Frontal cortex (tissue), 4 donors: ENCODE results near the gene SOBP. TPM values are rescaled to one million over a fixed set of nuclear protein-coding genes. Genes with fewer than 3 reads are reported as not detected.

Experiments
- DNase-seq, 2 donors: peaks; one replicate each; pipeline ENCODE4 v3.0.0; 2012; ENCODE audit warnings: low spot score in 2 of 2
- FAIRE-seq: peaks from 2 replicates; lab custom pipeline; 2012; peaks lifted over from hg19 to GRCh38; lab: Jason Lieb, UNC
- total RNA-seq: library from RNA; depleted of rRNA; stranded (reverse); fragments of >200 nt; gene quantifications from one replicate; pipeline ENCODE4 v1.2.3, GENCODE V29; 2014
- donor health status: control.
- donor health status: control.
- donor health status: control.

The SOBP gene
- total RNA-seq, 1 donor from 2014 or later = 42.4 TPM

- DNase-seq = no peak
- no peak for FAIRE-seq
These were observed 114.6 kb downstream of the SOBP start for GRCh38 chr6:107604549-107604948.

- FAIRE-seq (no peak), DNase-seq (no peak)
These were observed 116.5 kb downstream of the SOBP start for GRCh38 chr6:107606407-107606806.

GRCh38 chr6:107607116-107607515 lies 117.2 kb downstream of the SOBP start:
- no peak for DNase-seq
- no peak for FAIRE-seq

- no peak for FAIRE-seq
- no peak for DNase-seq
These were observed 121.3 kb downstream of the SOBP start for GRCh38 chr6:107611094-107611810.

- FAIRE-seq (no peak), DNase-seq (no peak)
These were observed 123.0 kb downstream of the SOBP start for GRCh38 chr6:107612762-107613415.

- DNase-seq (no peak), FAIRE-seq (no peak)
These were observed 123.9 kb downstream of the SOBP start for GRCh38 chr6:107613651-107614379.

GRCh38 chr6:107614828-107615227 lies 124.9 kb downstream of the SOBP start:
- no peak for FAIRE-seq
- no peak for DNase-seq

GRCh38 chr6:107616775-107617174 lies 126.9 kb downstream of the SOBP start:
- DNase-seq = no peak
- no peak for FAIRE-seq

- DNase-seq (no peak), FAIRE-seq (no peak)
These were observed 127.5 kb downstream of the SOBP start for GRCh38 chr6:107617341-107617932.

- FAIRE-seq (no peak), DNase-seq (no peak)
These were observed 128.8 kb downstream of the SOBP start for GRCh38 chr6:107618672-107619071.

GRCh38 chr6:107620732-107621131 lies 130.8 kb downstream of the SOBP start:
- FAIRE-seq = no peak
- DNase-seq = no peak

- DNase-seq (no peak), FAIRE-seq (no peak)
These were observed 131.5 kb downstream of the SOBP start for GRCh38 chr6:107621229-107621937.

GRCh38 chr6:107622269-107622668 lies 132.4 kb downstream of the SOBP start:
- no peak for FAIRE-seq
- DNase-seq = no peak

GRCh38 chr6:107624050-107624449 lies 134.1 kb downstream of the SOBP start:
- DNase-seq (no peak), FAIRE-seq (no peak)

GRCh38 chr6:107624541-107624940 lies 134.6 kb downstream of the SOBP start:
- no peak for DNase-seq
- no peak for FAIRE-seq

- no peak for DNase-seq
- no peak for FAIRE-seq
These were observed 135.3 kb downstream of the SOBP start for GRCh38 chr6:107625264-107625663.

- DNase-seq = no peak
- FAIRE-seq = no peak
These were observed 136.7 kb downstream of the SOBP start for GRCh38 chr6:107626645-107627044.

- DNase-seq (no peak), FAIRE-seq (no peak)
These were observed 138.1 kb downstream of the SOBP start for GRCh38 chr6:107627969-107628368.

GRCh38 chr6:107628878-107629277 lies 139.0 kb downstream of the SOBP start:
- FAIRE-seq = no peak
- no peak for DNase-seq

GRCh38 chr6:107629548-107630129 lies 139.7 kb downstream of the SOBP start:
- DNase-seq (no peak), FAIRE-seq (no peak)
